HG03442 (cell line): ENCODE results near the gene VPS37D.
"Not testable (repeated sequence)": the region's sequence is repeated elsewhere in the genome, so short reads cannot be mapped to it uniquely, and the experiment has no call there.

Experiments
- ATAC-seq: cut with Tn5 transposase; IDR thresholded peaks from one replicate; pipeline ENCODE4 v1.9.1; 2021; ENCODE audit warnings: mild to moderate bottlenecking, moderate library complexity; ENCODE audit not compliant: unreplicated experiment

The VPS37D gene

GRCh38 chr7:73704640-73705550 lies 37.3 kb downstream of the VPS37D start:
- ATAC-seq = no peak

- ATAC-seq = no peak
Measured at GRCh38 chr7:73705551-73705920, 37.9 kb downstream of the VPS37D start.

- no peak for ATAC-seq
Measured at GRCh38 chr7:73706126-73707044, 38.8 kb downstream of the VPS37D start.

GRCh38 chr7:73707045-73707631 lies 39.5 kb downstream of the VPS37D start:
- ATAC-seq = no peak

GRCh38 chr7:73708961-73709549 lies 41.4 kb downstream of the VPS37D start:
- no peak for ATAC-seq

- ATAC-seq = no peak
Measured at GRCh38 chr7:73712773-73713172, 45.1 kb downstream of the VPS37D start.

GRCh38 chr7:73713319-73713718 lies 45.7 kb downstream of the VPS37D start:
- ATAC-seq = not testable (repeated sequence)

GRCh38 chr7:73715648-73716317 lies 48.2 kb downstream of the VPS37D start:
- ATAC-seq = peak; percentile 43

- ATAC-seq = no peak
Measured at GRCh38 chr7:73716318-73716890, 48.8 kb downstream of the VPS37D start.

GRCh38 chr7:73717025-73717807 lies 49.6 kb downstream of the VPS37D start:
- ATAC-seq = no peak

- ATAC-seq = no peak
Measured at GRCh38 chr7:73717991-73718405, 50.4 kb downstream of the VPS37D start.

GRCh38 chr7:73718438-73718881 lies 50.8 kb downstream of the VPS37D start:
- no peak for ATAC-seq

GRCh38 chr7:73718905-73719805 lies 51.5 kb downstream of the VPS37D start, which contains the start of gene STX1A:
Gene STX1A (minus strand): TSS chr7:73719669. CDS start chr7:73719631, 38 bp downstream.
- ATAC-seq = peak; percentile 49

- ATAC-seq = no peak
Measured at GRCh38 chr7:73719806-73720169, 52.2 kb downstream of the VPS37D start.

- ATAC-seq = not testable (repeated sequence)
Measured at GRCh38 chr7:73720443-73720842, 52.8 kb downstream of the VPS37D start.

- ATAC-seq = no peak
Measured at GRCh38 chr7:73721377-73721817, 53.8 kb downstream of the VPS37D start.
